GM21367 (cell line): ENCODE results near the gene TK2.
"Not testable (repeated sequence)": the region's sequence is repeated elsewhere in the genome, so short reads cannot be mapped to it uniquely, and the experiment has no call there.

Experiments used
- ATAC-seq: cut with Tn5 transposase; IDR thresholded peaks from one replicate; pipeline ENCODE4 v1.9.1; 2021; ENCODE audit not compliant: unreplicated experiment

The TK2 gene

DNA sequence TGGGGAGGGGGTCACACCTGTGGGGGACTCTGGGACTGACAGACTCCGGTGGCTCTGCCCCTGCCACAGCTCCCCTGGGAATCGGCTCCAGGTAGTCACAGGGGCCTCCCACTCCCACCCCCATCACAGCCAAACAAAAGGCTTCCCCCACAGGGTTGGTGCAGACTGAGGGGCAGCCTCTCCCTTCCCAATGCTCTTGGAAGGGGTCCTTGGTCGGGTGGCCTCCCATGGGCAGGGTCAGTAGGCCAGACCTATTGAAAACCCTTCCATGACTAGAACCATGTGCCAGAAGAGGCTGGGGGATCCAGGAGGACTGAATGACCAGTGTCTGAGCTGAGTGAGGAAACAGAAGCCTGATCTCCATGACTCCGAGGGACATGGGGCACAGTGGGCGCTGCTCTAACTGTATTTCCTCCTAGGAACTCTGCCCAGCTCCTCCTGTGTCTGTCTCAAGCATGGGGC, 28.6 kb downstream of the TK2 start:
- ATAC-seq: no peak

DNA sequence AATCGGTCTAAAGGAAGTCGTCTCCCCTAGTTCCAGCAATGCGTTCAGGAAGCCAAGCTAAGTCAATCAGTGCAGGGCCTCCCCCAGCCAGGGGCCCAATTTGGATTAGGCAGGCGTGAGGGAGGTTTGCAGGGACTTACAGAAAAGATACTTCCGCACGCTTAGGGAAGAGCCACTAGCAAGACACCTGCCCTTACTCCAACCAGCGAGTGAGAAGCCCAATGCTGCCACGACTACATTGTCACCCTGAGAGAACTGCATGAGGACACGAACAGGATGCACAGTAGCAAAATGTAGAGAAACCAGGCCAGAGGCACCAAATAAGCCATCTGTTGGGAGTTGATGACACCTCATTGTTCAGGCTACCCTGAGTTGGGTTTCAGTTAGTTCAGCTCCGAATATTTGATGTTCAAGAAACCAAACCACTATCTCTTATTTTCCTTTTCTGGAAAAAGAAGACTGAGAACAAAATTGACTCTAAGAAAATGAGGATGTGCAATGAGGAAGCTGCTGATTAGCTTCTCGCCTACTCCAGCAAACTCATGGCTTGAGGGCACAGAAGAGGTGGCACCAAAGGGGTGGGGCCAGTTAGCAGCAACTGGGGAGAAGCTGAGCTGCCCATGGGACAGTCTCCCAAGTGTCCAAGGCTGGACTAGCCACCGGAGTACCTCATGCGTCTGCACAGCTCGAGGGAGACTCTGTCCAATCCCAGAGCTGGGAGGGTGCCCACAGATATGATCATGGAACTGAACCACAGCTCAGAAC, 29.3 kb downstream of the TK2 start:
- ATAC-seq: no peak

DNA sequence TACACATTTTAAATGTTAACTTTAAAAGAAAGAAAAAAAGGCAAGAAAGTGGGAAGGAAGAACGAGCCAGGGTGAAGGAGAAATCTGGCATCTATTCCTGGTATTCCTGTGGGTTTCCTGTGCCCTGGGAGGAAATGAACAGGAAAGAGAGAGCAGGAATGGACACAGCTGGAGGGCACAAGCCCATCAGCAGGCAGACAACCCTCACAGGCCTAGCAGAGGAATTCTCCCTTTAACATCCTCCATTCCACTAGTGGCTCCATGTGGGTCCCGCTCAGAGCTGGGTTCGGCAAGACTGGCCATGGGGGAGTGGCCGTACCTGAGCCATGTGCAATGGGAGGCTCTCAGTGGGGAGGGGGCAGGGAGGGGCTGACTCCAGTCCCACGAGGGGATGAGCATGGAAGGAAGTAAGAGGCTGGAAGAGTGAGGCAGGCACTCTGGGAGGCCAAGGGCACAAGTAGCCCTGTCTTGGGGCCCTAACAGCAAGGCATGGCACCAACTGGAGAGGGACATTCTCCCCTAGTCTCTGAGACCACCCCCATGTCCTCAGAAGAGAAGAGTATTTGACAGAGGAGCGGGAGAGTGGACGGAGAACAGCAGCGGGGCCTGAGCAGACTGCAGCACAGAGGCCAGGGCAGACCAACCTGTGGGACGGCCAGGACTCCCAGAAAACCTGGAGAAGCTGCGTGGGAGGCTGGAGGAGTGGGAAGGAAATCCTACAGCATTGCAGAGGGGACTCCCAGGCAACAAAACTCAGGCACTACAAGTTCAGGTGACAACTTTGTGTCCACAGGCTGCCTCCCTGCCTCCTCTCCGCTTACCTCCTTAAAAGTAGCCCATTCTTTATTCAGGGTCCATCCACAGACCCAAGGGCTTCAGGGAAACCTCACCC, 30.2 kb downstream of the TK2 start:
- ATAC-seq: no peak

DNA sequence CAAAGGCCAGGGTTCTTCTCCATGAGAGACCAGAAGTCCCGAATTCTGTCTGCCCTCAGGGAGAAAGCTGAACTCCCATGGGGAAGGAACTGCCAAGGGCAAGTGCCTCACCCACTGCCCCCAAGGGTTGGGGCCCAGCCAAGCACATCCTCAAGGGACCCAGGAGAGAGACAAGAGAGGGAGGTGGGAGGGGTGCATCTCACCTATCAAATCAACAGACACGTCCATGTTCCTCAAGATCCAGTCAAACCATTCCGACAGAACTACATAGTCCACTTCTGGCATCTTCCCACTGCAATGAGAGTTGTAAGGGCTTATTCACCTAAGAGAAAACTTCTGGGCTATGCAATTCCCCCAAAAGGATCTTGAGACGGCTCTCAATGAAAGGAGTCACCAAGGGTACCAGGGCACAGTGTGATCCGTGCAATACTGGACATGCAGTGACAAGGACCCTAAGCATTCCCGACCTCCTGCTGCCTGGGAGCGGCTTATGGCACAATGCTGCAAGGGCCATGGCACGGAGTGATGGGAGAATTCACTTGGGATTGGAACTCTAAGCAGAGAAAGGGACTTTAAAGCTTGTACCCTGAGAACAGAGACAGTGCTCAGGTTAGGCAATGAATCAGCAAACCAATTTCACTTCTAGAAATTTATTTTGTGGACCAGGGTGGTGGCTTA, 32.2 kb downstream of the TK2 start:
- ATAC-seq: no peak

DNA sequence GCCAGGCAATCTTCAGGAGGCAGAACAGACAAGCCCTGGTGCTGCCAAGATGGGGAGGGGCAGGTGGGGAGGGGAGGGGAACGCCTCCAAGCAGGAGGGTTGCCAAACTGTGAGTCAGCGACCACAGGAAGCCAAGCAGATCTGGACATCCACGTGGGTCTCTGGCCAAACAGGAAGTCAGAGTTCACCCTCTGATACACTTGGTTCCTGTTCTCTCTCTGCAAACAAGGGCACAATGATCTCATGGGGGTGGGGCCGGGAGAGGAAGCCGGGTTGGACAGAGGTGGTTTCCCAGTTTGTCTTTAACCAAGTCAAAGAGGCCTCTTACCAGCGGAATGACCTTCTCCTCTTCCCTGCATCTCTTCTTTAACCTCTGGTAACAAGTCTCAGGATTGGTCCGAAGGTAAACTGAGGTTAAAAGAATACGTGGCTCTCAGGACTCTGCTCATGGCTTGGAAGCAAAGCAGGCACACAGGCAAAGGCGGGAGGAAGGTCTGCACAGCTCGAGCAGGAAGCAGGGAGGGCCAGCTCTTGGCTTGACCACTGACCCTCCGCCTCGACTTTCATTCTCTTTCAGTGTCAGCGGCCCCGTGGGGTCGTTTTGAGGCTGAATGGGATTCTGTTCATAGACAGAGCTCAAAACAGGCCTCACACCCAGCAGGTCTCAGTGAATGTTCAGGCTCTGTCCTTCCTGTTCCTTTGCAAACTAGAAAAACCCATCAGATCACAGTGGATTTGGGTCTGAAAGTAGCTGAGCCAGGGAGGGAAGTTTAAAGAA, 32.9 kb downstream of the TK2 start:
- peak; percentile 93 for ATAC-seq

DNA sequence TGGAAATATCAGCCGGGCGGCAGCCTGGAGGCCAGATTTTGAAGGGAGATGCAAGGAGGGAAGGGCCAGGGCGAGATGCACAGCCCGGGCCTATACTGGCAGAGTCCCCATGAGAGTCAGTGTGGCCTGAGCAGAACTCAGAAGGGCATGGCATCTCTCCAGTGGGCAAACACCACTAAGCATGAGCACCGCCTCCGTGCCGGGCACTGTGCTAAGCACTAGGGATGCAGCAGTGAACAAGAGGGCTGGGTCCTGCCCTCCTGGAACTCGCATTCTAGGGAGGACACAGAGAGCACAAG, 33.5 kb downstream of the TK2 start:
- no peak for ATAC-seq

DNA sequence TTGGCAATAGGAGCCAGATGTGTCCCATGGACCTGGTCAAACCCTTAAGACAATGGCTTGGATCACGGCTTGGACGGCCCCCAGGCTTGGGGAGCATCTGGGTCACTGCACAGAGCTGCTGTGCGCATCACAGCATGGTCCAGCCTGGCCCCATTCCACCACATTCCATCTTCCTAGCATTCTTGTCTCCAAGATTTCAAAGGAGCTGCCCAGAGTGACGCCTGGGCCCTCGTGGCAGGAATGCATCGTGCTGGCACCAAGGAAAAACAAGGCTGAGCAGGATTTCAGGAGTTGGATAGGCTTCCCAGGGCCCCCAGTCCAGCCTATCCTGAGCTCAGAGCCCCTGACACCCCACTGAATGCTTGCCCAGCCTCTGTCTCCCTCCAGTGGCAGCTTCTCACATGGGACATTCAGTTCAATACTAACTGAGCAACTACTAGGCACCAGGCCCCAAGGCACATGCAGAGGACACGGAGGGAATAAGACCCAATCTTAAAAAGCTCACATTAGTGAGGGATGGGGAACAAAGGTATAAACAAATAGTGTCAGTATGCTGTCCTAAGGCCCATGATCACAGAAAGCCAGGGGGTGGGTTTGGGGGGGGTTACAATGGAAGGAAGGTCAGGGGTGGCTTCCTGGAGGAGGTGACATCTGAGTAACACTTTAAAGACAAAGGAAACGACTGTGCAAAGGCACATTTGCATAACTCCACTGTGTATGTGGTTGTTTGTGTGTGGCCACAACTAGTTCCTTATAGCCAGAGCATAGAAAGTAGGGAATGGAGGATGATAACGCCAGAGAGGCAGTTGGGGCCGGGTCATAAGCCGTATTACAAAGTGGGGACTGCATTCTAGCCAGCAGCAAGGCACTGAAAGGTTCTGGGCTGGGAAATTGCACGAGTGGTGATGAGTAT, 34.1 kb downstream of the TK2 start:
- ATAC-seq: no peak

DNA sequence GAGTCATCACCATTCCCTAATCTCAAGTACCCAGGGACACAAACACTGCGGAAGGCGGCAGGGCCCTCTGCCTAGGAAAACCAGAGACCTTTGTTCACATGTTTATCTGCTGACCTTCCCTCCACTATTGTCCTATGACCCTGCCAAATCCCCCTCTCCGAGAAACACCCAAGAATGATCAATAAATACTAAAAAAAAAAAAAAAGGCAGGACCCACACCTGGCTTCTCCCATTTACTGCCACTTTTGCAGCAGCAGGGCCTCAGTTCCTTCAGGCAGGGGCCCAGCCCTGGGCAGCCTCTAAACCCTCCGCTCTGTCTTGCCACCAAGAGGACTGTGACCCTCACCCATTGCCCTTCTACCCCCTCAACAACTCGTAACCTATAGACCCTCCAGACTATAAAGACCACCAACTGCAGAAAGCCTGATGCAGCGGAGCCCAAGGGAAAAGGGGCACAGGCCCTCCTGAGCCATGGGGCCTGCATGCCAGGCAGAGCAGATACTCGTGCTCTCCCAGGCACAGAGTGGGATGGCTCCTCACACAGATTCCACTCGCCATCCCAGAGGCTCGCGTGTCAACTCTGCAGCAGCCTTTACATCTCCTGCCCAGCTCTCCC, 34.8 kb downstream of the TK2 start:
- not testable (repeated sequence) for ATAC-seq

DNA sequence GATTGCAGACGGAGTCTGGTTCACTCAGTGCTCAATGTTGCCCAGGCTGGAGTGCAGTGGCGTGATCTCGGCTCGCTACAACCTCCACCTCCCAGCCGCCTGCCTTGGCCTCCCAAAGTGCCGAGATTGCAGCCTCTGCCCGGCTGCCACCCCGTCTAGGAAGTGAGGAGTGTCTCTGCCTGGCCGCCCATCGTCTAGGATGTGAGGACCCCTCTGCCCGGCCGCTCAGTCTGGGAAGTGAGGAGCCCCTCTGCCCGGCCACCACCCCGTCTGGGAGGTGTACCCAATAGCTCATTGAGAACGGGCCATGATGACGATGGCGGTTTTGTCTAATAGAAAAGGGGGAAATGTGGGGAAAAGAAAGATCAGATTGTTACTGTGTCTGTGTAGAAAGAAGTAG, 35.5 kb downstream of the TK2 start:
- not testable (repeated sequence) for ATAC-seq

DNA sequence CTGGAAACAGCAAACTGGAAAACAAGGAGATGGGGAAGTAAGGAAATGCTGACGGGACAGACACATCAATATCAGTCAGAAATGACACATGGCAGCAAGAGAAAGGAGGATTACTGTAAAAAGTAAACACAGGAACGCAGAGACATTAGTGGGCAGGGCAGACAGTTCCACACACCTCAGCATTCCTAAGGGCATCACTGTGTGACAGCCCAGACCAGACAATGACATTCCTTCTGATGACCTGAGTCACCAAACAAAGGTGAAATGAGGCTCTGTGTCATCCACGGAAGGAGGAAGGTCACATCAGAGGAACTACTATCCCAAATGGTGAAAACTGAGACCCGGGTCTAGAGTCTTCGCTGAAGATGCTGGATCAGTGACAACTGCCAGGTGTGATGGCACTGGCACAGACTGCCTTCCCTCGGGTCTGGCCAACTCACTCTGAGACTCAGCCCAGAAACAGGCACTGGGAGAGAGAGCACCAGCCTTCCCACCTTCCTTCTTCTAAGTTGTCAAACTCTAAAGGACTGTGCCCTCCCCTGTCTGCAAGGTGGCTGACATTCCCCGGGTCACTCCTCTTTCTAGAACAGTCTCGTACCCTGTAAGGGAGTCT, 36.7 kb downstream of the TK2 start:
- no peak for ATAC-seq

DNA sequence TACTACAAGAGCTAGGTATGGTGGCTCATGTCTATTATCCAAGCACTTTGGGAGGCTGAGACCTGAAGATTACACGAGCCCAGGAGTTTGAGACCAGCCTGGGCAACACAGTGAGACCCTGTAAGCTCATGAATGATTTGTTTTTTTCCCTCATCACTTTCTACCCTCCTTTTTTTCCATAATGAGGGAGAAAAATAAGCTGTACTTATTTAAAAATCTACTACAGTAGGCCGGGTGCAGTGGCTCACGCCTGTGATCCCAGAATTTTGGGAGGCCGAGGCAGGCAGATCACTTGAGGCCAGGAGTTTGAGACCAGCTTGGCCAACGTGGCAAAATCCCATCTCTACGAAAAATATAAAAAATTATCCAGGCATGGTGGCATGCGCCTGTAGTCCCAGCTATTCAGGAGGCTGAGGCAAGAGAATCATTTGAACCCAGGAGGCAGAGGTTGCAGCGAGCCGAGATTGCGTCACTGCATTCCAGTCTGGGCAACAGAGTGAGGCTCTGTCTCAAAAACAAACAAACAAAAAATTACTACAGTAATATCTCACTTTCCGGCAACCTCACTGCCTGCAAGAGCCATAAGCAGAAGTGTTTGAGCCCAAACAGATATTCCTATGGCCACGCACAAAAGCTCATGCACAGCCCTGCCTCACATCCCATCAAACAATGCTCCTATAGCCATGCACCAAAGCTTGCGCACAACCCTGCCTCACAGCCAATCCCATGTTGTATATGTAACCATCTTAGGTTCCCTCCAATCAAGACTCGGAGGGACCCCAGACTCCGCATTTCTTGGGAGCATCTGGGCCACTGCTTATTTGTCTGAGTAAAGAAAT, 37.4 kb downstream of the TK2 start:
- ATAC-seq: no peak

DNA sequence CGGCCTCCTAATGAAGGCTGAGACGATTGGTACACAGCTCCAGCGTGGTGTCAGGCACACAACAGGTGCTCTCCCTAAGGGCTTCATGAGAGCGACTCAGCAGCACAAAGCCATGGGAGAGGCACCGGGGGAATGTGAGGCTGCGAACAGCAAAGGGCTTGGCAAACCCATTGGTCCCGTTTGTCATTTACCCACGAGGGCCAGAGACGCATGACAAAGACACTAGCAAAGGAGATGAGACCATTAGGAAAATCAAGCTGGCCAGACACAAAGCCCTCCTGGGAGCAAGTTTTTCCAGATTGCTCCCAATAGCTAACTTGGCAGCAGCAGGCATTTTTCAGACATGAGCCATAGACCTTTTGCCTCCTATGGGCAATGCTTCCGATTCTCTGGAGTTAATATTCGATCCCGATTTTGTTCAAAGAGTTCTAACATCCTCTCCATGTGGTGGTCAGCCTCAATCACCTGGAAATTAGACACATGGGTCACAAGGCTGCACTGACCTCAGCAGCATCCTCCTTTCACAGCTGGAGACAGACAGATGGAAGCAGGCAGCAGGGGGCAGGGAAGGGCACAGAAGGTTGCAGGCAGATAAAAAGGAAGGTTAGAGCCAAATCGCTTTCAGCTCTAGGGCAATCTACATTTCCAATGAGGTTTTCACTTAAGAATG, 38.2 kb downstream of the TK2 start:
- no peak for ATAC-seq

DNA sequence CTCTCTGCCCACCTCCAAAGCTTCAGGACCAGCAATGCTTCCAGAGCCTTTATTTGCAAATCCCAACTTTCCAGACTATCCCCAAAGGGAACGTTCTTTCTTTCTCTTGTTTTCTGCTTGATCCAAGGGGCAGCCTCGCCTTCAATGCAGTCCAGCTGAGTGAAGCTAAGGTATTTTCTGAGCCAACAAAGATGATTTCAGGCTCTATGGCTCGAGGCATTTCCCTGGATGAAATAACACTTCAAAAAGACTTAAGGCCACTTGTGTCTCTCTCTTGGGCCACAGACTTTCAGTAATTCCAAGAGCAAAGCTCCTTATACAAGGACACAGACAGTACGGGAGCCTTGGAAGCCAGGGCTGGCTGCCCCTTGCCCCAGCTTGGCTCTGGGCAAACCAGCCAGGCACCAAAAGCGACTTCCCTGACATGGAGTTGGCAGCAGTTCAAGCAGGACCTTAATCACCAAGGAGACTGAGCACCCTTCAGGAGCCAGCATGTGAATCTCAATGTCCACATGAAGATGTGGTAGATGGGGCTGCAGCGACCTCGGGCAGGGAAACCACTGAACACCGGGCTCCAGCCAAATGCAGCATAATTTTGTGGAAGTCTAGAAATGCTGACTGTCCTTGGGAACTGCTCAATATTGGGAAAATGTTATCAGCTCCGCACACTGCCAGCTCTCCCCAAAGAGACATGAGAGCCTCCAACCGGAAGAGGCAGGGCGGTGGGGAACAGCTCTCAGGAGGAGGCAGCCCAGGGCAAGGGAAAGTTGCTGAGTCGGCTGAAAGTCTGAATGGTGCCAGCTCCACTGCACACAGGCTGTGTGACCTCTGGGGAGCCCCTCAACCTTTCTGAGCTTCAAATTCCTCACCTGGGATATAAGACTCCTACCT, 39.0 kb downstream of the TK2 start:
- no peak for ATAC-seq

DNA sequence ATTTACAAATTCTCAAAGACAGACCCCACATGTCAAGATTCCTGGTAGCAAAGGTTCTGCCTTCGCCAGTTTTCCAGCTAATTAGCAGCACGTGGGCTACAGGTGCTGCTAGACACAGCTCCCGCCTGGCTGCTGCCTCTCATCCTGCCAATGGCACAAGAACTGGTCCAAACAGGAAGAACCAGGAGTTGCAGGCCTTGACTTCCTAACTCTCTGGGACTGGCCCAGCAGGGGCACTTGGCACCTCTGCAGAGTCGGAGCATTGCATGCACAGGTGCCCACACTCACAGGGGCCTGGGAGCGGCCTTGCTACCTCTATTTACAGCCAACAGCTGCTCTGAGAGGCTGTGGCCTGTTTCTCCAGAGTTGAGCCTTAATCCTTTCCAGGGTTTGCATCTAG, 39.6 kb downstream of the TK2 start:
- no peak for ATAC-seq

DNA sequence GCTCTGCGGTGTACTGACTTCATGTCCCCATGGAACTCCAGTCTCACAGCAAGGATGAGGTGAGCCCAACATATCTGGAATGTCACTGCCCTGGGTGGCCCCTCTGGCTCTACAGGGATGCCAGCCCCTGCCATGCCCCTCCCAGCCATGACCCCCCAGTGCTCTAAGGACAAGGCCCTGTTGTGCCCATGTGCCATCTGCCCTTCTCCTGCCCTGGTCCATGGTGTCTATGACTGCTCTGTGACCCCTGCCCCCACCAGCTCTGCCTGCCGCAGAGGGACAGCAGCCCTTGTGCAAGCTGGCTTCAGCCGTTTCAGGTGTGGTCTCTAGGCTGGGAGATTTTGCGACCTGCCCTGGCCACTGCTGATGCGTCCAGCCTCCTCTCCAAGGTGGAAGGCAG, 40.3 kb downstream of the TK2 start:
- ATAC-seq: no peak

DNA sequence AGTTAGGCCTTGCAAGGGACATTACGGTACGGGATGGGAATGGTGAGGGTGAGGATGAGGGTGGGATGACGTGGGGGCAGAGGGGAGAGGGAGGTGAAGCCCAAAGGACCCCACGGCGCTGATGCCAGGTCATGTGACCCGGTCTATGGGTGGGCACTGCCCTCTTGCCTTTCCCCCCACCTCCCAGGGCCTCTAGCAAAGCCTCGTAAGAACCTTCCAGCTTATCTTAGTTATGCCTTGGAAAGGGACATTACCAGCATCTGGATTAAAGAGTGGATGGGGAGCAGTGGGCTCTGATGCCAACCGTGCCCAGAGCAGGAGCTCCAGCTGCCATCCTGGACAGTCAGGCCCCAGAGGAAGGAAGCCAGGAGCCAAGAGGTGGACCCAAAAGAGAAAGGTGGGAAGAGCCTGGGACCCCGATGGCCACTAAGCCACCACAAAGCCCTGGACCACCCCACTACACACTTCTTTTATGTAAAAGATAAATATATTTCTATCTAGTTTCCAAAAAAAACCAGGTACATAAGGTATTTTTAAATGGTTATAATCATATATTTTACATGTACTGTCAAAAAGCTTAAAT, 40.9 kb downstream of the TK2 start:
- no peak for ATAC-seq
